HepG2 (cell line): ENCODE measurements around the gene RAB3IP. TPM values are rescaled to one million over a fixed set of nuclear protein-coding genes. Genes with fewer than 3 reads are reported as not detected.

Experiments
- ARID4A ChIP-seq: sonication (generic); formaldehyde crosslinking; IDR thresholded peaks from 2 replicates; pipeline ENCODE4 v1.5.0; 2020; ENCODE audit warnings: mild to moderate bottlenecking, missing genetic modification reagents, borderline replicate concordance
- ARID5B ChIP-seq: IDR thresholded peaks from 2 replicates; pipeline ENCODE4 v1.4.0; 2020; ENCODE audit warnings: mild to moderate bottlenecking, missing genetic modification reagents
- ARNT2 ChIP-seq: sonication (generic); formaldehyde crosslinking; IDR thresholded peaks from 2 replicates; pipeline ENCODE4 v1.8.0; 2022; ENCODE audit warnings: mild to moderate bottlenecking, low read depth, missing genetic modification reagents, moderate library complexity
- BRD4 ChIP-seq: sonication (generic); formaldehyde crosslinking; IDR thresholded peaks from 2 replicates; pipeline ENCODE4 v1.4.0; 2020; ENCODE audit warnings: missing genetic modification reagents
- JDP2 ChIP-seq: sonication (generic); formaldehyde crosslinking; IDR thresholded peaks from 2 replicates; pipeline ENCODE4 v1.8.1; 2022; ENCODE audit warnings: missing genetic modification reagents, borderline replicate concordance
- MYPOP ChIP-seq: sonication (generic); formaldehyde crosslinking; IDR thresholded peaks from 2 replicates; pipeline ENCODE4 v1.8.1; 2023; ENCODE audit warnings: mild to moderate bottlenecking, moderate library complexity, missing genetic modification reagents
- NBN ChIP-seq: fragments of 450-650 bp; conservative IDR thresholded peaks from 2 replicates; pipeline ENCODE4 v1.6.1; 2017
- NFATC3 ChIP-seq: sonication (generic); formaldehyde crosslinking; IDR thresholded peaks from 2 replicates; pipeline ENCODE4 v1.5.1; 2020; ENCODE audit warnings: mild to moderate bottlenecking, missing genetic modification reagents
- SALL2 ChIP-seq: sonication (generic); formaldehyde crosslinking; IDR thresholded peaks from 2 replicates; pipeline ENCODE4 v1.8.1; 2023; ENCODE audit warnings: mild to moderate bottlenecking, missing genetic modification reagents, inconsistent platforms
- SRSF1 ChIP-seq: fragments of 200-400 bp; formaldehyde crosslinking; optimal IDR thresholded peaks from 2 replicates; pipeline ENCODE3; 2017; ENCODE audit warnings: mild to moderate bottlenecking, low read depth, low read length, moderate library complexity
- TBX2 ChIP-seq: sonication (generic); formaldehyde crosslinking; IDR thresholded peaks from 2 replicates; pipeline ENCODE4 v1.5.0; 2020; ENCODE audit warnings: missing genetic modification reagents, mild to moderate bottlenecking, borderline replicate concordance
- TFAP4 ChIP-seq: sonication (generic); IDR thresholded peaks from 2 replicates; pipeline ENCODE4 v1.6.1; 2016; ENCODE audit warnings: low read depth, borderline replicate concordance
- ZFP36L1 ChIP-seq: sonication (generic); formaldehyde crosslinking; IDR thresholded peaks from 2 replicates; pipeline ENCODE4 v1.8.0; 2022; ENCODE audit warnings: mild to moderate bottlenecking, missing genetic modification reagents, moderate library complexity
- ZNF264 ChIP-seq: sonication (generic); formaldehyde crosslinking; IDR thresholded peaks from 2 replicates; pipeline ENCODE4 v1.4.0; 2020; ENCODE audit warnings: missing genetic modification reagents
- ZNF292 ChIP-seq: sonication (generic); formaldehyde crosslinking; IDR thresholded peaks from 2 replicates; pipeline ENCODE4 v1.8.1; 2022; ENCODE audit warnings: mild to moderate bottlenecking, low read depth, missing genetic modification reagents, borderline replicate concordance
- ZNF367 ChIP-seq: sonication (generic); formaldehyde crosslinking; IDR thresholded peaks from 2 replicates; pipeline ENCODE4 v1.4.0; 2020; ENCODE audit warnings: missing genetic modification reagents, borderline replicate concordance
- ZNF44 ChIP-seq: sonication (generic); formaldehyde crosslinking; IDR thresholded peaks from 2 replicates; pipeline ENCODE4 v1.5.1; 2020; ENCODE audit warnings: mild to moderate bottlenecking, missing genetic modification reagents
- ZNF737 ChIP-seq: sonication (generic); formaldehyde crosslinking; IDR thresholded peaks from 2 replicates; pipeline ENCODE4 v1.5.0; 2020; ENCODE audit warnings: missing genetic modification reagents, mild to moderate bottlenecking, borderline replicate concordance
- ZNF788 ChIP-seq: sonication (generic); formaldehyde crosslinking; IDR thresholded peaks from 2 replicates; pipeline ENCODE4 v1.5.0; 2020; ENCODE audit warnings: mild to moderate bottlenecking, missing genetic modification reagents, borderline replicate concordance
- polyA plus RNA-seq, 8 experiments: library from polyadenylated mRNA; depleted of rRNA in 3 of 8; stranded (reverse) in 7 of 8; unstranded in 1 of 8; fragments of >200 nt; fragmentation: Illumina TruSeq in 4 of 8; extraction: Trizol in 4 of 8; gene quantifications; 2 replicates each; pipeline versions ENCODE4 v1.2.1 to v1.2.3, GENCODE V29; 2011 to 2016; ENCODE audit warnings: low read depth in 4 of 8, missing spikeins in 1 of 8, mixed read lengths in 1 of 8; ENCODE audit not compliant: insufficient read depth in 1 of 8
- total RNA-seq, 5 experiments: library from RNA; depleted of rRNA; stranded (reverse); fragments of >200 nt; fragmentation: Illumina TruSeq; extraction: Trizol; gene quantifications; 2 replicates each; pipeline ENCODE4 v1.2.3, GENCODE V29; 2016; ENCODE audit warnings: low read depth in 1 of 5

The RAB3IP gene
- total and polyA plus RNA-seq, 2 of the 13 experiments (the other 11 are each of a cell fraction or from before 2014, with no cell fraction given) = 33.6 to 41.1 TPM

GRCh38 chr12:69738351-69739286 lies at the start of gene RAB3IP (continued):
- TF ChIP-seq ARID4A = peak; percentile 65; the same call in 1 of the 2 replicates
- TF ChIP-seq ZNF788 (CRISPR knock-in tag) = no peak; the same call in 1 of the 2 replicates
- TF ChIP-seq ZNF44 (CRISPR knock-in tag) = no peak
- TF ChIP-seq ARID5B (CRISPR knock-in tag) = peak; percentile 25; the same call in 1 of the 2 replicates
- no peak for TF ChIP-seq JDP2 (CRISPR knock-in tag)
- TF ChIP-seq NFATC3 (CRISPR knock-in tag) = no peak
- no peak for TF ChIP-seq SALL2 (CRISPR knock-in tag)
- TF ChIP-seq ZNF264 = no peak
- TF ChIP-seq ZNF367 (CRISPR knock-in tag) = no peak
- TF ChIP-seq NBN = no peak
- no peak for TF ChIP-seq ZNF292 (CRISPR knock-in tag)
- TF ChIP-seq TFAP4 = no peak
- no peak; the same call in 1 of the 2 replicates for TF ChIP-seq MYPOP (CRISPR knock-in tag)
- no peak for TF ChIP-seq BRD4 (CRISPR knock-in tag)
- TF ChIP-seq TBX2 = peak; percentile 49; the same call in 1 of the 2 replicates
- no peak for TF ChIP-seq SRSF1
- TF ChIP-seq ZNF737 (CRISPR knock-in tag) = no peak
- TF ChIP-seq ZFP36L1 (CRISPR knock-in tag) = no peak
- TF ChIP-seq ARNT2 (CRISPR knock-in tag) = peak; percentile 88
